ENCODE data around the gene CCDC81.

- no peak for TF ChIP-seq CTCF (IDR thresholded peaks at IDR 0.05; ENCODE audit: low read depth, low read length, poor library complexity, severe bottlenecking)
- no peak for TF ChIP-seq EZH2phosphoT487 (IDR thresholded peaks at IDR 0.05; ENCODE audit: borderline replicate concordance, low read length)
Observed at GRCh38 chr11:86438685-86439084, 64.0 kb downstream of the CCDC81 start.
